PC-3 (cell line): ENCODE data around the gene RAB7B.

Source experiments
- CTCF ChIP-seq: fragments of 300-600 bp; sonication (generic); conservative IDR thresholded peaks from 2 replicates; pipeline ENCODE4 v1.5.1; 2017; ENCODE audit warnings: antibody characterized with exemption, low read depth, mild to moderate bottlenecking, low read length
- EZH2phosphoT487 ChIP-seq: fragments of 300-600 bp; sonication (generic); IDR thresholded peaks from 2 replicates; pipeline ENCODE4 v1.6.1; 2018; ENCODE audit warnings: mild to moderate bottlenecking, antibody characterized with exemption, low read length, borderline replicate concordance

DNA sequence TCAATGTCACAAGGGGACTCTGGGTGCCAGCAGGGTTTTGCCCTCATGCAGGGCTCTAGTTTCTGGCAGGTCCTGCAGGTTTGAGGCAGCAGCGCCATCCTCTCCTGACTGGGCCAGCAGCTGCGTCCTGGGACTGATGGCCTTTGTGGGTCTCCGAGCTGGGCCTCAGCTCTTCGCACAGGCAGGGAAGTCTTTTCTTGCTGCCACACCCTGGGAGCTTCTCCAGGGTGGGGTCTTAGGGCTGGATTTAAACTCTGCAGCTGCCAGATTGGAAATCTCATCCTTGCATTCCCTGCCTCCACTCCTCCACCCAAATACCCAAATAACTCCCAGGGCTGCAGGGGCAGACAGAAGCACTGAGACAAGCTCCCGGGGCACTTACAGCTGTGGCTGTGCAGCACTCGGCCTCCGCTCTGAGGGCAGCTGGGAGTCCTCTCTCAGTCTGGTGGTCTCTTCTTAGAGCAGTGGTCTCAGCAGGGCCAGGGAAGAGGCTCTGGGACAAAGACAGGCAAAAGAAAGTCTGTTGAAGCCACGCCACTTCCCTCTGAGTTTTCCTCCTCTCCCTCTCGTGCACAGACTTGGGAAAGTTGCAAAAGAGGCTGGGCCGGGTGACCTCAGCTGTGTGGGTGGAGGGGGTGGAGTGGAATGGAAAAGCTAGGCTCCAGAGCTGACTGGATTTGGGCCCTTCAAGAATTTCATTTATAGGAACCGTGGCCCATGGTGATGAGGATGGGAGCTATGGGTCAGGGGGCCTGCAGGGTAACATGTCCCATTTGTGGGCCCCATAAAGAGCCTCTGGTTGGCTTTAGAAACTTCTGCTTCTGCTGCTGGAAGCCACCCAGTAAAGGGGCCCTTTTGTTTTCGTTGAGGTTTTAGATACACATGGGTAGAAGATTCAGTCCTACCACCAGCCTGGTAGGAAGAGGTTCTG is at the start of gene RAB7B:
- TF ChIP-seq CTCF (no peak), EZH2phosphoT487 (no peak)
